Keratinocyte (primary cell): ENCODE measurements around the gene MAJIN.

Experiments used
- EZH2 ChIP-seq: IDR thresholded peaks from one replicate; pipeline ENCODE4 v1.6.1; 2012; ENCODE audit warnings: inconsistent platforms, mild to moderate bottlenecking, low read length, moderate library complexity
- TF ChIP-seq, protein P1 (sequence below), 3 experiments: IDR thresholded peaks in 1 of 3; conservative IDR thresholded peaks in 1 of 3; optimal IDR thresholded peaks in 1 of 3; 2 replicates in 2 of 3; 3 replicates in 1 of 3; pipeline versions ENCODE3 to v1.5.1; 2011; ENCODE audit warnings: low read length in 3 of 3, mild to moderate bottlenecking in 3 of 3, moderate library complexity in 2 of 3, control low read depth in 1 of 3, inconsistent platforms in 1 of 3; ENCODE audit not compliant: insufficient read depth in 2 of 3; ENCODE audit errors: extremely low read depth in 1 of 3

DNA sequence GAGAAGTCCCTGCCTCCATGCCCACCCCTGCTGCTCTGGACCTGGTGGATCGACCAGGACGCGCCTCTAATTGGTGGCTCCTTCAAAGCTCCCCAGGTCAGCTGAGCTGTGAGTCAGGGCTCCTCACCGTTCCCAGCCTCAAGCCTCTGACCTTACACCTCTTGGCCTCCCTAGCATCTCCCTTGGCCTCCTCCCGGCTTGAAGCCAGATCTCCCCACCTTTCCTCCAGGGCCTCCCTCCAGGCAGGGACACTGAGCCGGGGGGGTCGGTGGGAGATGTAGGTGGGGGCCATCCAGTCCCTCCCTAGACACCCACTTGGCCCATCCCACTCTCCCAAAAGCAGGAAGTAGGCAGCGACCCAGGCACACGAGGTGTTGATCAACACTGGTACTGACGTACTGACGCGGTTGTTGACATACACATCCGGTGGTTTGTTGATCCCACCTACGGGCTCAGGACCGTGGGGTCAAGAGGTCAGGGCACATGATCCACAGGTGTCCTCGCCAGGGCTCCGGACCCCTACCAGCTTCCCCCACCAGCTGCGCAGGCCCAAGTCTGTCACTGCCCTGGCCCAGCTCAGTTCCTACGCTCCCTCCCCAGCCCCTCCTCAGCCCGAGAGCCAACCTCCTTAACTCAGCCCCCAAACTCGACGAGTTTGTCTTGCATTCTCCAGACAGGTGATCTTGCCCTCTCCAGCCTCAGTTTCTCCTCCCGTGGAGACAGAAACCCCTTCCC is 55.7 kb downstream of the MAJIN start:
- TF ChIP-seq EZH2 = no peak
- TF ChIP-seq, protein P1, sequence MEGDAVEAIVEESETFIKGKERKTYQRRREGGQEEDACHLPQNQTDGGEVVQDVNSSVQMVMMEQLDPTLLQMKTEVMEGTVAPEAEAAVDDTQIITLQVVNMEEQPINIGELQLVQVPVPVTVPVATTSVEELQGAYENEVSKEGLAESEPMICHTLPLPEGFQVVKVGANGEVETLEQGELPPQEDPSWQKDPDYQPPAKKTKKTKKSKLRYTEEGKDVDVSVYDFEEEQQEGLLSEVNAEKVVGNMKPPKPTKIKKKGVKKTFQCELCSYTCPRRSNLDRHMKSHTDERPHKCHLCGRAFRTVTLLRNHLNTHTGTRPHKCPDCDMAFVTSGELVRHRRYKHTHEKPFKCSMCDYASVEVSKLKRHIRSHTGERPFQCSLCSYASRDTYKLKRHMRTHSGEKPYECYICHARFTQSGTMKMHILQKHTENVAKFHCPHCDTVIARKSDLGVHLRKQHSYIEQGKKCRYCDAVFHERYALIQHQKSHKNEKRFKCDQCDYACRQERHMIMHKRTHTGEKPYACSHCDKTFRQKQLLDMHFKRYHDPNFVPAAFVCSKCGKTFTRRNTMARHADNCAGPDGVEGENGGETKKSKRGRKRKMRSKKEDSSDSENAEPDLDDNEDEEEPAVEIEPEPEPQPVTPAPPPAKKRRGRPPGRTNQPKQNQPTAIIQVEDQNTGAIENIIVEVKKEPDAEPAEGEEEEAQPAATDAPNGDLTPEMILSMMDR (optimal IDR thresholded peaks at IDR 0.05 in 1 of 3, IDR thresholded peaks at IDR 0.05 in 1 of 3, conservative IDR thresholded peaks at IDR 0.05 in 1 of 3; ENCODE audit: extremely low read depth in 1 of 3, insufficient read depth in 2 of 3, low read length in 3 of 3) = no peak
